Measurements from ENCODE around the gene JARID2.
"Not testable (repeated sequence)": the region's sequence is repeated elsewhere in the genome, so short reads cannot be mapped to it uniquely, and the experiment has no call there.

Gene JARID2

GRCh38 chr6:15289456-15289855, 43.6 kb downstream of the JARID2 start:
- DNase-seq (ENCODE audit: low read depth), result not testable (repeated sequence)

- no peak for DNase-seq (ENCODE audit: low read depth)
Observed at GRCh38 chr6:15290067-15290680, 44.3 kb downstream of the JARID2 start.

GRCh38 chr6:15290962-15291704, 45.3 kb downstream of the JARID2 start:
- DNase-seq (ENCODE audit: low read depth), result no peak

GRCh38 chr6:15292721-15293302, 46.9 kb downstream of the JARID2 start:
- no peak for DNase-seq (ENCODE audit: low read depth)

GRCh38 chr6:15293674-15294073, 47.8 kb downstream of the JARID2 start:
- no peak for DNase-seq (ENCODE audit: low read depth)

GRCh38 chr6:15294504-15294903, 48.6 kb downstream of the JARID2 start:
- DNase-seq (ENCODE audit: low read depth), result no peak

- no peak for DNase-seq (ENCODE audit: low read depth)
Observed at GRCh38 chr6:15296249-15296648, 50.4 kb downstream of the JARID2 start.

GRCh38 chr6:15296735-15297134, 50.9 kb downstream of the JARID2 start:
- DNase-seq (ENCODE audit: low read depth), result no peak

- not testable (repeated sequence) for DNase-seq (ENCODE audit: low read depth)
Observed at GRCh38 chr6:15297167-15297566, 51.3 kb downstream of the JARID2 start.

- DNase-seq (ENCODE audit: low read depth), result no peak
Observed at GRCh38 chr6:15297895-15298590, 52.2 kb downstream of the JARID2 start.

GRCh38 chr6:15299430-15300131, 53.7 kb downstream of the JARID2 start:
- peak; percentile 16 for DNase-seq (ENCODE audit: low read depth)

- DNase-seq (ENCODE audit: low read depth), result no peak
Observed at GRCh38 chr6:15301179-15302006, 55.5 kb downstream of the JARID2 start.

GRCh38 chr6:15303162-15303919, 57.5 kb downstream of the JARID2 start:
- DNase-seq (ENCODE audit: low read depth), result no peak

- no peak for DNase-seq (ENCODE audit: low read depth)
Observed at GRCh38 chr6:15303920-15304291, 58.0 kb downstream of the JARID2 start.

GRCh38 chr6:15304337-15305042, 58.6 kb downstream of the JARID2 start:
- DNase-seq (ENCODE audit: low read depth), result no peak

- no peak for DNase-seq (ENCODE audit: low read depth)
Observed at GRCh38 chr6:15305496-15305895, 59.6 kb downstream of the JARID2 start.

GRCh38 chr6:15305909-15306308, 60.0 kb downstream of the JARID2 start:
- DNase-seq (ENCODE audit: low read depth), result no peak

GRCh38 chr6:15308435-15309213, 62.8 kb downstream of the JARID2 start:
- no peak for DNase-seq (ENCODE audit: low read depth)
